GM18498 (cell line): ENCODE measurements around the gene PITPNC1.
A peak's percentile ranks its signal among the peaks of the same experiment; 100 is the strongest.
"Not testable (repeated sequence)": the region's sequence is repeated elsewhere in the genome, so short reads cannot be mapped to it uniquely, and the experiment has no call there.

Experiments used
- ATAC-seq: cut with Tn5 transposase; IDR thresholded peaks from one replicate; pipeline ENCODE4 v1.9.1; 2021; ENCODE audit warnings: mild to moderate bottlenecking, moderate library complexity; ENCODE audit not compliant: unreplicated experiment

The PITPNC1 gene

GRCh38 chr17:67366193-67367157 lies 10.6 kb upstream of the PITPNC1 start, which contains the start of gene PSMD12:
TSS of gene PSMD12 (minus strand) at chr17:67366577. CDS start at chr17:67366519, 58 bp downstream.
- ATAC-seq = peak; percentile 87

- ATAC-seq = no peak
Measured at GRCh38 chr17:67369676-67370075, 7.4 kb upstream of the PITPNC1 start.

DNA sequence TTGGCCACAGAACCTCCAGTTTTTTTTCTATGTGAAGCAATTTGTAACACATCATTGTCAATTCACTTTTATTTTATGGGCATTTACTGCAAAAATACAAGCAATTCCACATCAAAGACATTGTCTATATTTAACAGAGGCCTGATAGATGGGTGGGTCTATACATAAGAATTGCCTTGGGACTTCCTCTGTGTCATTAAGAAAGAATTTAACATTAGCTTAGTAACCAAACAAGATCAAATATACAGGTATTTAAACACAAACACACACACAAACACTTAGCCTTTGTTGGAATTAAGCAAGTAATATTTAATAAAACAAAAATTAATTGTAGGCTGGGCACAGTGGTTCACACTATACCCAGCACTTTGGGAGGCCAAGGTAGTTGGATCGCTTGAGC lies 4.3 kb upstream of the PITPNC1 start:
- no peak for ATAC-seq

- ATAC-seq = peak; percentile 39
Measured at GRCh38 chr17:67374329-67375053, 2.6 kb upstream of the PITPNC1 start.

DNA sequence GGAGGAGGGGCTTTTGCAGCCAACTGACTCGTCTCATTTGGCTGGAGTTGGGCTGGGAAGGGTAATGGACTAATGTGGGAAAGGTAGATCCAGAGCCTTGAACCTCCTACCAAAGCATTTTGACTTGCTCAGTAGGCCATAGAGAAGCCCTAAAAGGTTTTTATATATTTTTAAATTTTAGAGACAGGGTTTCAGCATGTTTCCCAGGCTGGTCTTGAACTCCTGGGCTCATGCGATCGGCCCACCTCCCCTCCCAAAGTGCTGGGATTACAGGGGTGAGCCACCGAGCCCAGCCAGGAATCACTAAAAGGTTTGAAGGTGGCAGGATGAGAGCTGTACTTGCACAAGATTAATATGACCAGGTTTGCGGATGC lies 2.0 kb upstream of the PITPNC1 start:
- no peak for ATAC-seq

- no peak for ATAC-seq
Measured at GRCh38 chr17:67375716-67376115, 1.4 kb upstream of the PITPNC1 start.

- no peak for ATAC-seq
Measured at GRCh38 chr17:67376415-67376736, 705 bp upstream of the PITPNC1 start.

GRCh38 chr17:67377488-67378453 lies 690 bp downstream of the PITPNC1 start:
- peak; percentile 23 for ATAC-seq

- ATAC-seq = peak; percentile 42
Measured at GRCh38 chr17:67378454-67379250, 1.6 kb downstream of the PITPNC1 start.

GRCh38 chr17:67379251-67379630 lies 2.2 kb downstream of the PITPNC1 start:
- ATAC-seq = no peak

DNA sequence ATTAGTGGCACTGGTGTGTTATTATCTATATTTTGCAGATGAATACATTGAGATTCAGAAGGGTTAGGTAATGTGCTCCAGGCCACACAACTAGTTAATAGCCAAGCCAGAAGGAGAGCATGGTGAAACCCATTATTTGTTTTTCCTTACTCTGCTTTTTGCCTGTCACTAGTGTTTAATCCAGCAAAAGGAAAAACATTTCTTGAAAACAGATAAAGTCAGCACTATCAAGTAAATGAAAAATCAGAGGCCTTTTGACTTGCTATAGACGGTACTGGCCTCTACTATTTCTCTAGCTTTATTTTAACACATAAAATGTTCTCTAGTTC lies 4.8 kb downstream of the PITPNC1 start:
- ATAC-seq = no peak

GRCh38 chr17:67385122-67385988 lies 8.3 kb downstream of the PITPNC1 start:
- ATAC-seq = no peak

- no peak for ATAC-seq
Measured at GRCh38 chr17:67386965-67387551, 10.0 kb downstream of the PITPNC1 start.

GRCh38 chr17:67388536-67388935 lies 11.5 kb downstream of the PITPNC1 start:
- ATAC-seq = not testable (repeated sequence)

- no peak for ATAC-seq
Measured at GRCh38 chr17:67388986-67389385, 11.9 kb downstream of the PITPNC1 start.

DNA sequence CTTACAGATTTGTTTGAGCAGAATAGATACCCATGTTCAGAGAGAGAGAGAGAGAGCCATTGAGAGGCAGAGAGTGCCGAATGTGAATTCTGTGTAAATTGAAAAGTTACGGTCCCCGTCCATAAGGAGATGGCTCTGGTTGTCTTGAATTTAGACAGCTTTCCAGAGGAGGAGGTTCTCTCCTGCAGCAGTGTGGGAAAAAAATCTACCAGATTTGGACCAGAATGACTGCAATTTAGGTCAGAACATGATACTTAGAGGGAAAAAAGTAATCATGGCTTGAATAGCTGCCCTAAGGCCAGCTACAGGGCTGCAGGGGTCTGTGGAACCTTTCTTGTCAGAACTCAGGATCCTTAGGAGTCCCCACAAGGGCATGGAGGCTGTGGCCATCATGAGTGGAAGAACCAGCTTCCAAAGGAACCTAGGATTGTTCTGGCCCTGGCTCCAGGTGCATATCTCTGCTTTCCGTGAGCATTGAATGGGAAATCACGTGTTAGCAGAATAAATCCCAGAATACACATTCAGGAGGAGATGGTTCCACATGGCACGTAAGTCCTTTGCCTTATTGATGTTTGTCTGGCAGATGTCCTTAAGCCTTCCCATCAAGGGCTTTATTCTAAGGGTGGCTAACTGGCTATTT lies 13.0 kb downstream of the PITPNC1 start:
- ATAC-seq = no peak

DNA sequence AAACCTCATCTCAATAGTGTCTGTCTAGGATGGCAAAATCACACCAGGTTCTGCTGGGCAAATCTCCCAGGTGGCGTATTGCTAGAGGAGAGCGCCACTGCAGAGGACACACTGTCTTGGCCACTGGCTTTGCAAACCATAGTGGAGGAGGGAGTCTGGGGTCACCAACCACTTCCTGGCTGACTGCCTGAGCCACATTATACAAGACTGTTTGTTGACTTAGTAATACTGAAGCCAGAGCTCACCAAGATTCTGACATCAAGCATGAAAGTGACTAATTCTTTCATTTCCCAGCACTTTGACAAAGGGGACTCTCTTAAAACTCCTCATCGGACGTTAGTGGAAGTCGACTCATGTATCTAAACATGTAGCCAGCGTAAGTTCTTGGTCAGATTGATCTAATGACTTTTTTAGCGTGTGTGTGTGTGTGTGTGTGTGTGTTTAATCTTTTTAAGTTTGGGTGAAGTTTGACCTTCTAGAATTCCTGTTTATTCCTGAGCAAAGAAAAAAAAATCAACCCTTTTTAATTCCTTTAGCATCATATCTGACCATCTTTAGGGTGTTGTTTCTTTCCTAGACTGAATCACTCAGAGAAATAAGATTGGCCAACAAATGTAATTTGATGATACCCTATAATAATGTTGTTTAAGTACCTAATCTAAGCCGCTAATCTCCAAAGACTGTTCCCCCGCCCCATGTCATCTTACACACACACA lies 13.7 kb downstream of the PITPNC1 start:
- ATAC-seq = peak; percentile 81

GRCh38 chr17:67392111-67392510 lies 15.0 kb downstream of the PITPNC1 start:
- ATAC-seq = no peak
